Liver (tissue), 9 donors: Measurements from ENCODE around the gene FGB. TPM values are rescaled to one million over a fixed set of nuclear protein-coding genes. Genes with fewer than 3 reads are reported as not detected.

ENCODE experiments used
- DNase-seq: peaks from one replicate; pipeline ENCODE4 v3.0.0-alpha.2; 2017; ENCODE audit warnings: low spot score
- H3K27ac ChIP-seq, 2 donors: one replicate each; pipeline ENCODE4 v1.7.0; 2013; ENCODE audit warnings: inconsistent platforms in 2 of 2, low read length in 2 of 2, control low read depth in 1 of 2, low read depth in 1 of 2, mild to moderate bottlenecking in 1 of 2
- H3K27me3 ChIP-seq, 4 donors: one replicate each; pipeline versions ENCODE4 v1.6.1 to v1.7.0; 2013; ENCODE audit warnings: low read length in 3 of 4, inconsistent platforms in 1 of 4, mild to moderate bottlenecking in 1 of 4, moderate library complexity in 1 of 4; ENCODE audit not compliant: control insufficient read depth in 4 of 4, insufficient read depth in 4 of 4
- H3K36me3 ChIP-seq, 4 donors: one replicate each; pipeline versions ENCODE4 v1.6.1 to v1.7.0; 2013; ENCODE audit warnings: low read length in 3 of 4, mild to moderate bottlenecking in 3 of 4, low read depth in 1 of 4, moderate library complexity in 1 of 4; ENCODE audit not compliant: control insufficient read depth in 4 of 4, insufficient read depth in 3 of 4
- H3K4me1 ChIP-seq, 4 donors: one replicate each; pipeline versions ENCODE4 v1.6.1 to v1.7.0; 2013; ENCODE audit warnings: low read length in 3 of 4, mild to moderate bottlenecking in 3 of 4, moderate library complexity in 1 of 4; ENCODE audit not compliant: control insufficient read depth in 4 of 4, insufficient read depth in 4 of 4
- H3K4me3 ChIP-seq, 3 donors: one replicate each; pipeline versions ENCODE4 v1.6.1 to v1.7.0; 2013; ENCODE audit warnings: low read length in 3 of 3, control low read depth in 1 of 3, low read depth in 1 of 3, mild to moderate bottlenecking in 1 of 3
- H3K9ac ChIP-seq, 2 donors: one replicate each; pipeline ENCODE4 v1.7.0; 2013; ENCODE audit warnings: low read length in 2 of 2, mild to moderate bottlenecking in 2 of 2, moderate library complexity in 2 of 2, control low read depth in 1 of 2, low read depth in 1 of 2
- H3K9me3 ChIP-seq, 4 donors: one replicate each; pipeline versions ENCODE4 v1.6.1 to v1.7.0; 2013; ENCODE audit warnings: low read length in 3 of 4; ENCODE audit not compliant: control insufficient read depth in 4 of 4
- ATF3 ChIP-seq: IDR thresholded peaks from 2 replicates; pipeline ENCODE4 v1.6.1; 2016; ENCODE audit warnings: antibody characterized with exemption
- CTCF ChIP-seq: fragments of 150-350 bp; IDR thresholded peaks from 2 replicates; pipeline ENCODE4 v1.5.1; 2017; ENCODE audit warnings: improper control_type of control experiment, low read depth, low read length; ENCODE audit not compliant: missing input control
- FOXA1 ChIP-seq: IDR thresholded peaks from 2 replicates; pipeline ENCODE4 v1.6.1; 2016; ENCODE audit warnings: antibody characterized with exemption
- FOXA2 ChIP-seq: IDR thresholded peaks from 2 replicates; pipeline ENCODE4 v1.6.1; 2016; ENCODE audit warnings: antibody characterized with exemption
- GABPA ChIP-seq, 2 donors: IDR thresholded peaks in 1 of 2; conservative IDR thresholded peaks in 1 of 2; 2 replicates each; pipeline ENCODE4 v1.6.1; 2016; ENCODE audit warnings: antibody characterized with exemption in 2 of 2, mild to moderate bottlenecking in 1 of 2, moderate library complexity in 1 of 2
- HNF4G ChIP-seq: IDR thresholded peaks from 2 replicates; pipeline ENCODE4 v1.6.1; 2016; ENCODE audit warnings: antibody characterized with exemption
- NR2F2 ChIP-seq: IDR thresholded peaks from 2 replicates; pipeline ENCODE4 v1.6.1; 2016; ENCODE audit warnings: antibody characterized with exemption
- RAD21 ChIP-seq, 2 donors: IDR thresholded peaks; 2 replicates each; pipeline ENCODE4 v1.6.1; 2016; ENCODE audit warnings: antibody characterized with exemption in 2 of 2, mild to moderate bottlenecking in 2 of 2
- REST ChIP-seq: IDR thresholded peaks from 2 replicates; pipeline ENCODE4 v1.6.1; 2016; ENCODE audit warnings: antibody characterized with exemption, mild to moderate bottlenecking
- RXRA ChIP-seq, 2 donors: IDR thresholded peaks; 2 replicates each; pipeline ENCODE4 v1.6.1; 2017 to 2018; ENCODE audit warnings: antibody characterized with exemption in 2 of 2, mild to moderate bottlenecking in 1 of 2
- SP1 ChIP-seq: IDR thresholded peaks from 2 replicates; pipeline ENCODE4 v1.6.1; 2018; ENCODE audit warnings: antibody characterized with exemption, mild to moderate bottlenecking
- TAF1 ChIP-seq: conservative IDR thresholded peaks from 2 replicates; pipeline ENCODE4 v1.6.1; 2016; ENCODE audit warnings: antibody characterized with exemption, mild to moderate bottlenecking
- YY1 ChIP-seq: IDR thresholded peaks from 2 replicates; pipeline ENCODE4 v1.6.1; 2016; ENCODE audit warnings: antibody characterized with exemption, mild to moderate bottlenecking
- ZBTB33 ChIP-seq: IDR thresholded peaks from 2 replicates; pipeline ENCODE4 v1.6.1; 2016; ENCODE audit warnings: antibody characterized with exemption
- WGBS: extraction: QIAGEN DNeasy Blood & Tissue Kit; methylation state at CpG from one replicate; pipeline ENCODE4 v1.1.7; 2013; 5-methylcytosine and 5-hydroxymethylcytosine counted together
- polyA plus RNA-seq, 2 donors: library from polyadenylated mRNA; stranded (reverse) in 1 of 2; unstranded in 1 of 2; fragments of 200-250 nt in 1 of 2; fragments of >200 nt in 1 of 2; fragmentation: Nextera tagmentation in 1 of 2; extraction: Ambion mirVana in 1 of 2; gene quantifications; one replicate each; pipeline versions ENCODE4 v1.2.1 to v1.2.3, GENCODE V29; 2013 to 2015
- total RNA-seq, 2 donors: library from RNA; depleted of rRNA; stranded (reverse); fragments of >200 nt; gene quantifications; one replicate each; pipeline ENCODE4 v1.2.3, GENCODE V29; 2014
- donor health status: healthy.
- donor health status: healthy.
- donor health status: healthy.
- donor health status: healthy.
- donor health status: healthy.

Gene FGB
- total and polyA plus RNA-seq, 4 donors, result 11,318 to 21,431 (median 15,382) TPM

- no peak for TF ChIP-seq GABPA (IDR thresholded peaks at IDR 0.05 in 1 of 2, conservative IDR thresholded peaks at IDR 0.05 in 1 of 2)
- no peak for TF ChIP-seq FOXA1
- TF ChIP-seq ZBTB33, result no peak
Measured at GRCh38 chr4:154516318-154517029, 46.3 kb upstream of the FGB start (continued).

- no peak for DNase-seq
- no peaks in the 10 kb centered on the region for H3K36me3 ChIP-seq
Measured at GRCh38 chr4:154517591-154517990, 45.2 kb upstream of the FGB start.

GRCh38 chr4:154519214-154519613 is 43.6 kb upstream of the FGB start:
- no peak for DNase-seq
- H3K27me3 ChIP-seq, result peaks cover 0 to 2% (median 0%) of the 10 kb centered on the region in 4 donors
- no peaks in the 10 kb centered on the region for H3K36me3 ChIP-seq
- no peak overlapping the region for H3K9ac ChIP-seq
- no peak overlapping the region for H3K27ac ChIP-seq
- no peaks in the 10 kb centered on the region for H3K9me3 ChIP-seq
- 68% methylated on average over 4 of the region's 4 CpGs for WGBS
- no peaks in the 10 kb centered on the region for H3K4me1 ChIP-seq
- TF ChIP-seq GABPA (IDR thresholded peaks at IDR 0.05 in 1 of 2, conservative IDR thresholded peaks at IDR 0.05 in 1 of 2) (no peak), HNF4G (no peak), TAF1 (no peak), ATF3 (no peak), SP1 (no peak), REST (peak; percentile 60)
- H3K4me3 ChIP-seq, result no peak overlapping the region

More at GRCh38 chr4:154517591-154517990, 45.2 kb upstream of the FGB start:
- 88% methylated on average over 4 of the region's 4 CpGs for WGBS
- Histone ChIP-seq H3K4me1 (peaks cover 0 to 2% (median 0%) of the 10 kb centered on the region in 4 donors), H3K27ac (no peak overlapping the region), H3K9me3 (no peaks in the 10 kb centered on the region), H3K4me3 (no peak overlapping the region), H3K27me3 (peaks cover 0 to 2% (median 0%) of the 10 kb centered on the region in 4 donors), H3K9ac (no peak overlapping the region)
- TF ChIP-seq ZBTB33, result no peak
- no peak for TF ChIP-seq CTCF
- TF ChIP-seq NR2F2, result no peak
- TF ChIP-seq YY1, result no peak
- TF ChIP-seq RXRA (IDR thresholded peaks at IDR 0.05), result no peak
- no peak for TF ChIP-seq FOXA2
- TF ChIP-seq RAD21 (IDR thresholded peaks at IDR 0.05), result no peak
